GM18909 (cell line): ENCODE results near the gene HSD3B7.

Experiments
- ATAC-seq: cut with Tn5 transposase; IDR thresholded peaks from one replicate; pipeline ENCODE4 v1.9.1; 2021; ENCODE audit warnings: mild to moderate bottlenecking; ENCODE audit not compliant: unreplicated experiment, poor library complexity

HSD3B7 gene

GRCh38 chr16:30956601-30957455 lies 28.2 kb upstream of the HSD3B7 start:
- peak; percentile 44 for ATAC-seq

DNA sequence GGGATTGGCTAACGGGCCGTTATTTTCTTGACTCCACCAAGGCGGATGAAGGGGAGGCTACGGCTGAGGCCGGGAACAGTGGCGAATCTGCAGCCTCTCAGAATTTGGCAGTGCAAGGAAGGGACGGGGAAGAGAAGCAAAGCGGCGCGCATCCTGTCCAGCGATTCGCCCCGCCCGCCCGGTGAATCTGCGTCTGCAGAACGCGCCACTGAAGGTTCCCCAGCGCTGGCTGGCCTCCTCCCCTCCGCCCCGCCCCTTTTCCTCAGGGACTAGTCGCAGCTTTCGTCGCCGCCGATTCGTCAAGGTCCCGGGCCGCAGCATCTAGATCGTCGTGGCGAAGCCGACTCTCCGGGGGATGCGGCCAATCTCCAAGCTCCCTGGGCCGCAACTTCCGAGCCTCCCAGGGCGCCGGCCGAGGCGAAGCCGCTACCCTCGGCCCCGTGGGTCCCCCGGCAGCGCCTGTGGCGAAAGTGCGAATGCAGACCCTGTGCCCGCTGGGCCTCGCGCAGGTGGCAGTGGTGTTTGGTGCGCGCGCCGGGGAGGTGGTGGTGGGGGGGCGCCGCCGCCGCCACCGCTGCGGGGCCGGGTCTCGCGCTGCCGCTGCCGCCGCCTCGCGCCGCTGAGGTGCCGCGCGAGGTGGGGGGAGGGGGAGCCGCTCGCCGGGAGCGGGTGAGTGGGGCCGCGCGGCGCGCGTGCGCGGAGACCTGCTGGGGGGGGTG lies 27.4 kb upstream of the HSD3B7 start, which contains the start of gene SETD1A:
SETD1A (plus strand) TSS at position 299 of the 719 bp plus-strand sequence. CDS start 978 bp downstream, outside the sequence.
- ATAC-seq = peak; percentile 77

DNA sequence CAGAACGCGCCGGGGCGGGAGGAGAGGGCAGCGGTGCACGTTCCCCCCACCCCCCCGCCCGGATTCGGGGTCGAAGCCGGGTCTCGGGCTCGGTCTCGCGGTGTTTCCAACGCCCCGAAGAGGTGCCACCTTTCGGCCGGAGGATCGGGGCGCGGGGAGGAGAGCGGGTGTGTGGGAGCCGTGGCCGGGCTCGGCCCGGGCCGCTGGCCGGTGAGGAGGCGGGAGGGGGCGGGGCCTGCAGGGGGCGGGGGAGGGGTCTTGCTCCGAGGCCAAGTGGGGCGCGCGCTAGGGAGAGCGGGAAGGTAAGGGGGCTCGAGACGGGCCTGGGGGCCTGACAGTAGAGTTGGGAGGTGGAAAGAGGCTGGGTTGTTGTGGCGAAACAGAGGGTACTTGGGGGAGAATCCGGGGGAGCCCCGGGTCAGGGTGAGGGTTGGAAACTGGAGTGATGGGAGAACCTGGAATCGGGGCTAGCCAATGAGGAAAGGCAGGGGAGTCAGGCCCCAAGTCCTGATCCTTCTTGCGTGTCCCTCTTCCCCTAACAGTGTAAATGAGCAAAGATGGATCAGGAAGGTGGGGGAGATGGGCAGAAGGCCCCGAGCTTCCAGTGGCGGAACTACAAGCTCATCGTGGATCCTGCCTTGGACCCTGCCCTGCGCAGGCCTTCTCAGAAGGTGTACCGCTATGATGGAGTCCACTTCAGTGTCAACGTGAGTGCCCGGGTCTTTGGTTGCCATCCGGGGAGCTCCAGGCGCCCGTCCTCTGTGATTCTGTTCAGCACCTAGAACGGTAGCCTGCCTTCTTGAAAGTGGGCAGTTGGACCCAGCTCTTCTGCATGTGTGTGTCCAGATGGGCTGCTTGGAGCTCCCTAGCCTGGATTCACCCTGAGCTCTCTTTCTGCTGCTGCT lies 26.6 kb upstream of the HSD3B7 start:
- peak; percentile 30 for ATAC-seq

- no peak for ATAC-seq
Observed at GRCh38 chr16:30961384-30961783, 23.6 kb upstream of the HSD3B7 start.

DNA sequence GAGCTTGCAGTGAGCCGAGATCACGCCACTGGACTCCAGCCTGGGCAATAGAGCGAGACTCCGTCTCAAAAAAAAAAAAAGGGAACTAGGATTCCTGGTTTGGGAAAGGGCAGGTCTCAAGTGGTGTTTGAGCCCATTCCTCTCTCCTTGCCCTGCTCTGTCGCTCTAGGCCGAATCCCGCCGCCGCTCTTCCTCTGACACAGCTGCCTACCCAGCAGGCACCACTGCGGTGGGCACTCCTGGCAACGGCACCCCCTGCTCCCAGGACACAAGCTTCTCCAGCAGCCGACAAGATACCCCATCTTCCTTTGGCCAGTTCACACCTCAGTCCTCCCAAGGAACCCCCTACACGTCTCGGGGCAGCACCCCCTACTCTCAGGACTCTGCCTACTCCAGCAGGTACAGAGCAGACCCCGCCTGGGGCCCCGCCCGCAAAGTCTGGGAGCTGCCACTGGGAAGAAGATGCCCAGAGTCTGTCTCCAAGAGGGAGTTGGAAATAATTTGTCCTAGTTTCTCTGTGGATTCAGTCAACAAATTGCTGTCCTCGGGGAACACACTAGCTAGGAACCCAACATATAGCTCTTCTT lies 21.0 kb upstream of the HSD3B7 start:
- ATAC-seq = no peak

GRCh38 chr16:30964574-30965226 lies 20.3 kb upstream of the HSD3B7 start:
- no peak for ATAC-seq

- ATAC-seq = no peak
Observed at GRCh38 chr16:30965436-30965835, 19.6 kb upstream of the HSD3B7 start.

DNA sequence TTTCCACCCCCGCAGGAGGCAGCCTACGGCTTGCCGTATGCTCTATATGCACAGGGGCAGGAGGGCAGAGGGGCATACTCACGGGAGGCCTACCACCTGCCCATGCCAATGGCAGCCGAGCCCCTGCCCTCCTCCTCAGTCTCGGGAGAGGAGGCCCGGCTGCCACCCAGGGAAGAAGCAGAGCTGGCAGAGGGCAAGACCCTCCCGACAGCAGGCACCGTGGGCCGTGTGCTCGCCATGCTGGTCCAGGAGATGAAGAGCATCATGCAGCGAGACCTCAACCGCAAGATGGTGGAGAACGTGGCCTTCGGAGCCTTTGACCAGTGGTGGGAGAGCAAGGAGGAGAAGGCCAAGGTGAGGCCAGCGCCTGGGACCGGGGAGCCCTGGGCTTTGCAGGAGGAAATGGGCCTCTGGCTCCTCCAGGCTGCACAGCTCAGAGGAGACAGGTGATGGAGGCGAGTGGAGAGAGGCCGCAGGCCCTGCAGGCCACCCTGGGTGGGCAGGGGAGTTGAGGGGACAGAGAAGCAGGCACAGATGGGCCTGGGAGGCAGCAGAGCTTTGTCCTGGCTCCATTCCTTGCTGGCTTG lies 18.9 kb upstream of the HSD3B7 start:
- no peak for ATAC-seq

- ATAC-seq = no peak
Observed at GRCh38 chr16:30967795-30968194, 17.2 kb upstream of the HSD3B7 start.

DNA sequence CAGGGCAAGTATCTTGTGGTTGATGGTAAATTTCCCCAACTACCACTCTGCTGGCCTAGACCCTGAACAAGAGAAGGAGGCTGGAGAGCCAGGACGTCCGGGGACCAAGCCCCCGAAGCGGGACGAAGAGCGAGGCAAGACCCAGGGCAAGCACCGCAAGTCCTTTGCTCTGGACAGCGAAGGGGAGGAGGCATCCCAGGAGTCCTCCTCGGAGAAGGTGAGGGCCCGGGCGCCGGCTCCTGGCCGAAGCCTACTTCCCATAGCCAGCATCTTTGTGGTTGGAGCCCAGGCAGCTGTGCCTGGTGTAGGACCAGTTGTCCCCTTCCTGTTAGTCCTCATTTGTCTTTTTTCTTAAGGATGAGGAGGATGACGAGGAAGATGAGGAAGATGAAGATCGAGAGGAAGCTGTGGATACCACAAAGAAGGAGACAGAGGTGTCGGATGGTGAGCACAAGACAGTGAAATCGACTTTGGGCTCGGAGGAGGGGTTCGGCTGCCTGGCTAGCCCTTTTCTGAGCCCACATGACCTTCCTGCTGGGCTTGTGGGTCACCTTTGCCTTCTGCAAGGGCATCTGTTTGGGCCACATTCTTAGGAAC lies 15.7 kb upstream of the HSD3B7 start:
- ATAC-seq = no peak

GRCh38 chr16:30971298-30971697 lies 13.7 kb upstream of the HSD3B7 start:
- no peak for ATAC-seq

DNA sequence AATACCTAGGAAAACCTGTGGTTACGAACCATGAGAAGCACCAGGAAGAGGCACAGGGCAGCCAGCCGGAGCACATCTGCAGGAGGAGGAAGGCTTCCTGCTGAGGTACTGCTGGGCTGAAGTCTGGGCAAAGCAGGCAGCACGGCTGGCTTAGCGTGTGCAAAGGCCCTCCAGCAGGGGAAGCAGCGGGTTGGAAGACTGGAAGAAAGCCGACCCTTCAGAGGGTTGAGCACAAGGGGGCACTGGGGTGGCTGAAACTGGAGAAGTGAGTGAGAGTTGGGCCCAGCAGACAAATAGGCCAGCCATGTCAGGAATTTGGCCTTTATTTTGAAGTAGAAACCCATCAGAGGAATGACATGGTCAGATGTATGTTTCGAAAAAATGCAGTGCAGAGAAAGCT lies 12.1 kb upstream of the HSD3B7 start:
- ATAC-seq = no peak

GRCh38 chr16:30974348-30974747 lies 10.7 kb upstream of the HSD3B7 start:
- ATAC-seq = no peak

DNA sequence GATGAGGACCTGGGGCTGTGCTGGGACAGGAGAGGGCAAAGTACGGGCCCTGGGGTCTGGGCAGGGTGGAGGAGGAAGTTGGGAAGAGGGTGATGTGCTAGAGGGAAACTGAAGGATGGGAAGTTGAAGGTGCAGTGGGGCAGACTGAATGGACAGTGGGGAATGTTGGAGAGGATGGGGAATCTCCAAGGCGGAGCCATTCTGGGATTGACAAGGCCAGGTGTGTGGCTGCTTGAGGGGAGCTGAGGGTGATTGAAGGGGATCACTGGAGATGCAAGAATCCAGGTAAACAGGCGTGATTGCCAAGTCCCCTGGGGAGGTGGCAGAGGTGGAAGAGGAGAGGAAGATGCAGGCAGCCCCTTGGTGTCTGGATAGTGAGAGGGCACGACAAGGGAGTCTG lies 8.5 kb upstream of the HSD3B7 start:
- no peak for ATAC-seq

DNA sequence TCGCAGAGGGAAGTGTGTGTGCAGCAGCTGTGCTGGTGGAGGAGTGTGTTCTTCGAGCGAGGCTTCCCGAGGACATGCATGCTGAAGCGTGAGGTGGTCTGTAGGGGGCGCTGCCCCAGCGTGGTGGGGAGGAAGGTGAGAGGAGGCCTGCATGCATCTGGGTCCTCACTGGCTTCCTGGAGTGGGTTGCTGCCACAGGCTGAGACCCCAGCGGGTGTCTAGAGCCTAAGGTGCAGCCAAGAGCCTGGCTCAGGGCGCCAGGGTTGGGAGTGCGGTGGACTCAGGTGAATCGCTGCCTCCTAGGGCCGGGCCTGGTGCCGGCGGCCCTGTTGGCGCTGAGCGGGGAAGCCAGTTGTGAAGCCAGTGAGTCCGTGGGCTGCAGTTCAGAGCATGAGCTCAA lies 7.5 kb upstream of the HSD3B7 start:
- ATAC-seq = no peak

DNA sequence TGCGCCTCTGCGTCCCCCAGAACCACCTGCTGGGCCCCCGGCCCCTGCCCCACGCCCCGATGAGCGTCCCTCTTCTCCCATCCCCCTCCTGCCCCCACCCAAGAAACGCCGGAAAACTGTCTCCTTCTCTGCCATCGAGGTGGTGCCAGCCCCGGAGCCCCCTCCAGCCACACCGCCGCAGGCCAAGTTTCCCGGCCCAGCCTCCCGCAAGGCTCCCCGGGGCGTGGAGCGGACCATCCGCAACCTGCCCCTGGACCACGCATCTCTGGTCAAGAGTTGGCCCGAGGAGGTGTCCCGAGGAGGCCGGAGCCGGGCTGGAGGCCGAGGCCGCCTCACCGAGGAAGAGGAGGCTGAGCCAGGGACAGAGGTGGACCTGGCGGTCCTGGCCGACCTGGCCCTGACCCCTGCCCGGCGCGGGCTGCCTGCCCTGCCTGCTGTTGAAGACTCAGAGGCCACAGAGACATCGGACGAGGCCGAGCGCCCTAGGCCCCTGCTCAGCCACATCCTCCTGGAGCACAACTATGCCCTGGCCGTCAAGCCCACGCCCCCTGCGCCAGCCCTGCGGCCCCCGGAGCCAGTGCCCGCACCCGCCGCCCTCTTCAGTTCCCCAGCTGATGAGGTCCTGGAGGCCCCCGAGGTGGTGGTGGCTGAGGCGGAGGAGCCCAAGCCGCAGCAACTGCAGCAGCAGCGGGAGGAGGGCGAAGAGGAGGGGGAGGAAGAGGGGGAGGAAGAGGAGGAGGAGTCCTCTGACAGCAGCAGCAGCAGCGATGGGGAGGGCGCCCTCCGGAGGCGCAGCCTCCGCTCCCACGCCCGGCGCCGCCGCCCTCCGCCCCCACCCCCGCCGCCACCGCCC lies 5.6 kb upstream of the HSD3B7 start:
- ATAC-seq = no peak

DNA sequence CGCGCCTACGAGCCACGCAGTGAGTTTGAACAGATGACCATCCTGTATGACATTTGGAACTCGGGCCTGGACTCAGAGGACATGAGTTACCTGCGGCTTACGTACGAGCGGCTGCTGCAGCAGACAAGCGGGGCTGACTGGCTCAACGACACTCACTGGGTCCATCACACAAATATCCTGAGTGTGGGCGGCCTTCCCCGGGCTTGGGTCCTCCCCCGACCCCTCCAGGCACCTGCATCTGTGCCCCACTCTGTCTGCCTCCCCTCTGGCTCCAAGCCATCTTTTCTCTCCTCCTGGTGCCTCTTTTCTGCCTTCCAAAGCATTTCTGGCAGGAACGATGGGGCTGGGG lies 5.0 kb upstream of the HSD3B7 start:
- no peak for ATAC-seq

DNA sequence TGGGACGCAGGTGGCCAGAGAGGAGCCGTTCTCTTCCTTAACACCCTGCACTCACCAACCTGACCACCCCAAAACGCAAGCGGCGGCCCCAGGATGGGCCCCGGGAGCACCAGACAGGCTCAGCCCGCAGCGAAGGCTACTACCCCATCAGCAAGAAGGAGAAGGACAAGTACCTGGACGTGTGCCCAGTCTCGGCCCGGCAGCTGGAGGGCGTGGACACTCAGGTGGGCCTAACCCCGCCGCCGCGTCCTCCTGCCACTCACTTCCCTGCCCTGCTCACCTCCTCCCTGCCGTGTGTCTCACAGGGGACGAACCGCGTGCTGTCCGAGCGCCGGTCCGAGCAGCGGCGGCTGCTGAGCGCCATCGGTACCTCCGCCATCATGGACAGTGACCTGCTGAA lies 4.6 kb upstream of the HSD3B7 start:
- ATAC-seq = no peak
